NOMO-1 treated with DMSO at 0.1 percent for 48 hours (cell line): ENCODE data around the gene ALDOB.

Experiments
- DNase-seq: peaks from one replicate; lab custom pipeline; 2025; ENCODE audit not compliant: unreplicated experiment; lab: John Stamatoyannopoulos, UW

ALDOB gene

GRCh38 chr9:101427957-101428655, 7.5 kb downstream of the ALDOB start:
- no peak for DNase-seq

- no peak for DNase-seq
These were observed 8.2 kb downstream of the ALDOB start for GRCh38 chr9:101427358-101427757.

- DNase-seq: no peak
These were observed 13.9 kb downstream of the ALDOB start for GRCh38 chr9:101421653-101422065.

- no peak for DNase-seq
These were observed 15.7 kb downstream of the ALDOB start for GRCh38 chr9:101419863-101420262.

GRCh38 chr9:101418518-101419430, 16.8 kb downstream of the ALDOB start:
- DNase-seq: no peak

- no peak for DNase-seq
These were observed 17.6 kb downstream of the ALDOB start for GRCh38 chr9:101417977-101418376.

GRCh38 chr9:101417389-101417788, 18.2 kb downstream of the ALDOB start:
- DNase-seq: no peak

GRCh38 chr9:101415578-101415977, 20.0 kb downstream of the ALDOB start:
- DNase-seq: no peak

GRCh38 chr9:101414839-101415238, 20.7 kb downstream of the ALDOB start:
- no peak for DNase-seq

- DNase-seq: peak; percentile 3
These were observed 26.5 kb downstream of the ALDOB start for GRCh38 chr9:101409079-101409477.

GRCh38 chr9:101408374-101409078, 27.0 kb downstream of the ALDOB start:
- no peak for DNase-seq

GRCh38 chr9:101403516-101404285, 31.9 kb downstream of the ALDOB start:
- DNase-seq: no peak

- DNase-seq: no peak
These were observed 35.5 kb downstream of the ALDOB start for GRCh38 chr9:101400120-101400519.

- DNase-seq: peak; percentile 56
These were observed 36.0 kb downstream of the ALDOB start for GRCh38 chr9:101399643-101399970.

GRCh38 chr9:101398930-101399642, 36.5 kb downstream of the ALDOB start:
- no peak for DNase-seq

GRCh38 chr9:101398068-101398929, 37.3 kb downstream of the ALDOB start, which contains the start of the genes MRPL50 and ZNF189:
Gene MRPL50, minus strand, starts transcription at chr9:101398618. Its CDS starts 26 bp downstream, at chr9:101398592.
Gene ZNF189, plus strand, starts transcription at chr9:101398851. Its CDS starts 306 bp downstream, at chr9:101399157.
- peak; percentile 100 for DNase-seq

GRCh38 chr9:101397746-101398067, 37.9 kb downstream of the ALDOB start:
- peak; percentile 35 for DNase-seq

- no peak for DNase-seq
These were observed 40.9 kb downstream of the ALDOB start for GRCh38 chr9:101394687-101395086.

- DNase-seq: no peak
These were observed 42.4 kb downstream of the ALDOB start for GRCh38 chr9:101393135-101393534.
